Measurements from ENCODE around the gene RING1.

RING1 gene

GRCh38 chr6:33208091-33208967 is at the start of gene RING1:
TSS of gene RING1 (plus strand) at chr6:33208500. CDS start at chr6:33208823, 323 bp downstream.
- peak; percentile 91 for DNase-seq

DNA sequence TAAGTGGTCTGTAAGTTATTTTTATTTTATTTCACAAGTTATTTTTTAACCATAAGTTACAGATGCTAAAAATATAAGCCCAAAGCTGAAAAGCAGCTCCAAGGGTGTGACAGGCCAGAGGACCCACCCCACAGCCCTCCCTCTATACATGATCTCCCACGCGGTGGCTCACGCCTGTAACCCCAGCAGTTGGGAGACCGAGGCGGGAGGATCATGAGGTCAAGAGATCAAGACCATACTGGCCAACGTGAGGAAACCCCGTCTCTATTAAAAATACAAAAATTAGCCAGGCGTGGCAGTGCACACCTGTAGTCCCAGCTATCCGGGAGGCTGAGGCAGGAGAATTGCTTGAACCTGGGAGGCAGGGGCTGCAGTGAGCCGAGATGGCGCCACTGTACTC is 48.2 kb upstream of the RING1 start:
- no peak for DNase-seq

DNA sequence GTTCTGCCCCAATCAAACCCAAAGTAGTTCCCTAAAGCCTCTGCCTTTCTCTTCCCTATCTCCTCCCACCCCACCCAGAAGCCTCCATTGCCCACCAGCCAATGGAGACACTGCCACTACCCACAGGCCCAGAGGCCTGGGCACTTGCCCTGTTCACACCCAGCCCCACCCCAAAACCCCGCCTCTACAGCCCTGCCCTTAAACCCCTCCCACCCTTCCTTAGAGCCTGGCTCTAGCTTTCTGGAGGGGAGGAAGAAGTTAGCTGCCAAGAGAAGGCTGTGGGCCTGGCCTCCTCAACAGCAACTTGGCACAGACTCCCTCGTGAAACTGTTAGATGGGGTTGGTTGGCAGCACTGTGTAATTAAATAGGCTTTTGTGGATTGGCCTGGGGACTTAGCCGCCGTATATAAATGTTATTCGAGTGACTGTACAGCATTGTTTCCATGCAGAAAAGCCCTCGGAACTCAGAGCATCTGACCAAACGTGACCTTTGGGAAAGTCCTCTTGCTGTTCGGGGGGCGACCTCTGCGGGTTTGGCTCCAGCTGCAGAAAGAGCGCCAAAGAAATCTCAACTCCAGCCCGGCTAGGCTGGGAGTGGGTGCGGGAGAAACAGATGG is 47.5 kb upstream of the RING1 start:
- peak; percentile 29 for DNase-seq

DNA sequence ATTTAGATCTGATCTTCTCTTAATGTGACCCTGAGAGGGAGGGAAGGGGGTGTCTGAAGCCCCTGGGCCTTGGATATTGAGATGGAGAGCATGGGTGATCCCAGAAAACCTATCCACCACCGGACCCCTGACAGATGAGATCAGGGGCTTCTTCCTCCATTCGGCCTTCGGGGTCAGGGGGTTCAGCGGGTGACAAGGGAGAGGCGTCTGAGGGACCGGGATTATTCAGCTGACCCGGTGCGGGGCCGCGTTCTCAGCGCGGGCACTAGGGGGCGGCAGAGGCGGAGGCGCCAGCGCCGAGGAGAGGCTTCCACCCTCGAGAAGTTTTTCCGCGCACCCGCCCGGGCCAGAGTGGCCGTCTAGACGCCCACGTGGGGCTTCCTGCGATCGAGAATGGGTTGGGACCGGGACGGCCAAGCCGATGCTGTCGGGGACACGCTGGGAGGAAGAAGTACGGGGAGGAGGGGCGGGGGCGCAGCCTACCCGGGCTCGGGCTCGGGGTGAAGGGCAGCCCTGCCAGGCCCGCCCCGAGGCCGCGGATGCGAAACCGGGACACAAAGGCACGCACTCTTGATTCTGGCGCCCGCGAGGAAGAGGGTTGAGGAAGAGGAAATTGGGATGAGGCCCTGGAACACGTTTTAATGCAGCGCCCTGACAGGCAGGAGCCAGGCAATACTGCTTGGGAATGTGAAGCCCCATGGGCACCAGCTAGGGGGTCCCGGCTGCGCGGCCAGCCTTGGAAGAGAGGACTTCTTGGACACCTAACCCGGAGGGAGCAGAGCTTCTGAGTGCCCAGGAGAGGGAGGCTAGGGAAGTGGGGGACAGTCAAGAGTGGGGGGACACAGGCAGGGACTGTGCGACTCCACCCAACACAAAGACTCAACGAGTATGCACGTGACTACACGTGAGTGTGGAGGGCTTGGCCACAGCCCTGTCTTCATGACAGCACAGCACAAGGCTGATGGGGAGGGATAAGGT is 46.7 kb upstream of the RING1 start:
- peak; percentile 91 for DNase-seq

GRCh38 chr6:33163540-33163939 is 44.8 kb upstream of the RING1 start:
- no peak for DNase-seq

DNA sequence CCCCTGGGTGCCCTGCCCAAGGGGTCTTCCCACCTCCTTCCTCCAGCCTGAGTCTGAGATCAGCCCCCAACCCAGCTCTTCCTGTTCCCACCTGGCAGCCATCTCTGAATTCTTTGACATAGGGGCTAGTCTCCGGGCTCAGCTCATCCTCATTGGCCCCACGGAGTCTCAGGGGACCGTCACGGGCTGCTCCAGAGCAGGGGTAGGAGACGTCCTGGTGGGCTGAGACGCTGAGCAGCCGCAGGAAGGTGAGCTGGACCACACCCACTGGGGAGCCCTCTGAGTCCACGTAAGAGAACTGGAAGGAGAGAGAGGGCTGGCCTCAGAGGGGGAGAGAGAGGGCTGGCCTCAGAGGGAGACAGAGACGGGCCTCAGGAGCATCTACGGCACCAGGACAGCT is 44.1 kb upstream of the RING1 start:
- DNase-seq, result no peak

- no peak for DNase-seq
These were observed 43.5 kb upstream of the RING1 start for GRCh38 chr6:33164665-33165373.

DNA sequence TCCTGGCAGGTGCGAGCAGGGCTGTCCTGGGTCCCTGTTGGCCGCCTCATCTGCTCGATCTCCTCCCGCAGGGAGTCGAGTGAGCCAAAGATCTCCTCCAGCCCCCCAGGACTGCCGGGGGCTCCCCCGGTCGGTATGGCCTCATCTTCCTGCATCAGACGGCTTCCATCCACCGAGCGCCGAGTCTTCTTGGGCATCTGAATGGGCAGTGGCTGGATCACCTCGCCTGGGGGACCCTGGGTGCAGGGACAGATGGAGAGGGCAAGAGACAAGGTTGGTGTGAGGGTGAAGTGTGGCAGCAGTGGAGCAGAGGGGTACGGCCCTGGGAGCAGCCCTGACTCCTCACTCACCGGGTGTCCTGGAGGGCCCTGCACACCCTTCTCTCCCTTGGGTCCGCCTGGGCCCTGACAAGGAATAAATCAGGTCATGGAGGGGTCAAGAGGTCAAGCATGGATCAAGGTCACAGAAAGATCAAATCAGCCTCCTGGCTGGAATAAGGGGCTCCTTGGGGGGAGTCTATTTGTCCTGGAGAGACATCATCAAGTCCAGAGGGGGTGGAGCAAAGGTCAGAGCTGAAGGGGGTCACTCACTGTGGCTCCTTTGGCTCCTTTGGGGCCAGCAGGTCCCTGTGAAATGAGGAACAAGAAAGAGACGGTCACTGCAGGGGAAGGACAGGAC is 42.6 kb upstream of the RING1 start:
- DNase-seq, result no peak

- DNase-seq, result no peak
These were observed 41.9 kb upstream of the RING1 start for GRCh38 chr6:33166363-33166762.

DNA sequence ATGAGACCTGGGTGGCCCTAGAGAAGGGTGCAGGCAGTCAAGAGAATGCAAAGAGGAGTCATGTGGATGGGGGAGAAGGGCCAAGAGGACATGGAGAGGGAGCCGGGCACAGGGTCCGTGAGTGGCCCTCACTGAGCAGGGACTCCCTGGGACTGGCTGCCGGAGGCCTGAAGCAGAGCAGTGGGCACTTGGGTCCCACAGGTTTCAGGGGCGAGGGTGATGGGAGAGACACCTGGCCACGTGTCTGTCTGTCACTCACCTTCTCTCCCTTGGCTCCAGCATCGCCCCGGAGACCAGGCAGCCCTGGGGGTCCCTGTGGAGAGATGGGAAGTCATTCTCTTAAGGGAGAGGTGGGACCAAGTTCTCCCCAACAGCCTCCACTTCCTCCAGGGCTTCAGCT is 41.5 kb upstream of the RING1 start:
- no peak for DNase-seq

DNA sequence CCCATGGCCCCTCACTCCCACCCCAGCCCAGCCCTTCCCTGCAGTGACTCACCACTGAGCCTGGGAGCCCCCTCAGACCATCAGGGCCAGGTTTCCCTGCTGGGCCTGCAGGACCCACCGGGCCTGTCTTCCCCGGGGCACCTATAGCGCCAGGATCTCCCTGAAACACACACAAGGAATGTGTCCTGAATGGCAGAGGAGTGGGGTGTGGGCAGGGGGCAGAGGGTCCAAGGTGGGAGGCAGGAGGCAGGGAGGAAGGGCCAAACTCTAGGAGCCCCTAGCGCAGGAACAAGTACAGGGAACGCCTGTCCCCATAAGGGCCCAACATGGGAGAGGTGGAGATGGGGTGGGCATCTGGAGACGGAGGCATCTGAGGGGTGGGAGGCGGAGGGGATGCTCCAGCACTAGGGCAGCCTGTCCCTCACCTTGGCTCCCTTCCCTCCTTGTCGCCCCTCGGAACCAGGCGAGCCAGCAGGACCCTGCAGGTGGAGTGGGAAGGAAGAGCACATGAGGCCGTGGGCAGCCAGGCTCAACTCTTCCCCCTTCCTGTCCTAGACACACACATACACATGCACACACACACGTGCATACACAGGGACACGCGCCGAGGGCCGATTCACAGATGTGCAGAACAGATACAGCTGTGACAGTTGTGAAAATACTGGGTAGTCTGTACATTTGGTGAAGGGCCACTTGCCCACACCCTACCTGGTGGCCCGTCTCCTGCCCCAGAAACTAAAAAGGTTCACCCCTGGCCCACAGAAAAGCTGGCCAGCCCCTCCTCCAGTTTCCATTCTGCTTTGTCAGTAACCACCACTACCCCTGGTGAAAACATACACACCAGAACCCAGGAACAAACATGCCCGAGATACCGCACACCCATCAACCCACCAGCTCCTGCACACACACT is 40.7 kb upstream of the RING1 start:
- no peak for DNase-seq

- DNase-seq, result no peak
These were observed 40.1 kb upstream of the RING1 start for GRCh38 chr6:33168284-33168601.

DNA sequence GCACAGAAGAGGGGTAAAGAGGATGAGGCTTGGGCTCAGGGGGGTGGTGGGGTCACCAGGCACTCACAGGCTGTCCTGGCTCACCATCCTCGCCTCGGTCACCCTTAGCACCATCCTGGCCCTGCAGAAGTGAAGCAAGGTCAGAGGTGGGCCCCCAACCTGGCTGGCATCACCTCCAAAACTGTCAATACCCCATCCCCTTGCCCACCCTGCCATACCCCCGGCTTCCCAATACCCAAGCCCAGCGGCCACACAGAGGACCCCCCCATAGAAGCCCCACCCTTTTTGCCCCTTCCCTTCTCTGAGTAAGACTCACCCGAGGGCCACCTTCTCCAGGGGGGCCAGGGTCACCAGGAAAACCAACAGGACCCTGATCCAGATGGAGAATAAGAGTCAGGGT is 39.7 kb upstream of the RING1 start:
- DNase-seq, result no peak

- no peak for DNase-seq
These were observed 38.8 kb upstream of the RING1 start for GRCh38 chr6:33169291-33170175.

GRCh38 chr6:33170176-33171015 is 37.9 kb upstream of the RING1 start:
- DNase-seq, result no peak

GRCh38 chr6:33171016-33171879 is 37.1 kb upstream of the RING1 start:
- DNase-seq, result no peak

DNA sequence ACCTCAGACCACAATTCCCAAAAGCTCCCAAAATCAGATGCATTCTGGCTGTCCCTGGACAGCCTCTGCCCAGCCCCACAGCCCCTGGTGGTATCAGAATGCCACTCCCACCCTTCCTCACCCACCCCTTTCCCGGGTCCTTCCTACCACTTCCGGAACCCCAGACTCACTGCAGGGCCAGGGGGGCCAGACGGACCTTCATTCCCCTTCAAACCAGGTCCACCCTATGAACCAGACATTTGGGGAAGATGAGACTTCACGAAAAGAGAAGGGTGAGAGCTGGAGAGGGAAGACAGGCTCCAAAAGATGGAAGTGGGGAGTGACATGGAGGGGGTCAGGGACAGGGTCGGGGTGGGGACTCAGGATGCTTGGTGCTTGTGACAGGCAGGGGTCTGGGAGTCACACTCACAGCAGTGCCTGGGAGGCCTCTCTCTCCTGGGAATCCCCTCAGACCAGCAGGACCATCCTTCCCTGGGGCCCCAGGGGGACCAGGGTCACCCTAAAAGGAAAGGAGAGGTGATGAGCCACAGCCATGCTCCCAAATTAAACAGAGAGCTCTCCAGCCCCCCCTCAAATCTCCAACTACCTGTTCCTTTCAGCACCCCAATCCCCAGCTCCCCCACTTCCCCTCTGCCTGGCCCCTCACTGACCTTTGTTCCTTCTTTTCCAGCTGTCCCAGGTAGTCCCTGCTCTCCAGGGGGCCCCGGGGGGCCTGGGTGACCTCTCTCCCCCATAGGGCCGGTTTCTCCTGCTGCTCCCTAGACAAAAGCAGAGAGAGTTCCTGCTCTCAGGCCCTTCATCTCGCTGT is 36.2 kb upstream of the RING1 start:
- no peak for DNase-seq
